GM19238 (cell line): ENCODE measurements around the gene RASD1.

Source experiments
- DNase-seq: peaks from one replicate; pipeline ENCODE4 v3.0.0; 2011; ENCODE audit warnings: low spot score; ENCODE audit not compliant: insufficient read length

Gene RASD1

DNA sequence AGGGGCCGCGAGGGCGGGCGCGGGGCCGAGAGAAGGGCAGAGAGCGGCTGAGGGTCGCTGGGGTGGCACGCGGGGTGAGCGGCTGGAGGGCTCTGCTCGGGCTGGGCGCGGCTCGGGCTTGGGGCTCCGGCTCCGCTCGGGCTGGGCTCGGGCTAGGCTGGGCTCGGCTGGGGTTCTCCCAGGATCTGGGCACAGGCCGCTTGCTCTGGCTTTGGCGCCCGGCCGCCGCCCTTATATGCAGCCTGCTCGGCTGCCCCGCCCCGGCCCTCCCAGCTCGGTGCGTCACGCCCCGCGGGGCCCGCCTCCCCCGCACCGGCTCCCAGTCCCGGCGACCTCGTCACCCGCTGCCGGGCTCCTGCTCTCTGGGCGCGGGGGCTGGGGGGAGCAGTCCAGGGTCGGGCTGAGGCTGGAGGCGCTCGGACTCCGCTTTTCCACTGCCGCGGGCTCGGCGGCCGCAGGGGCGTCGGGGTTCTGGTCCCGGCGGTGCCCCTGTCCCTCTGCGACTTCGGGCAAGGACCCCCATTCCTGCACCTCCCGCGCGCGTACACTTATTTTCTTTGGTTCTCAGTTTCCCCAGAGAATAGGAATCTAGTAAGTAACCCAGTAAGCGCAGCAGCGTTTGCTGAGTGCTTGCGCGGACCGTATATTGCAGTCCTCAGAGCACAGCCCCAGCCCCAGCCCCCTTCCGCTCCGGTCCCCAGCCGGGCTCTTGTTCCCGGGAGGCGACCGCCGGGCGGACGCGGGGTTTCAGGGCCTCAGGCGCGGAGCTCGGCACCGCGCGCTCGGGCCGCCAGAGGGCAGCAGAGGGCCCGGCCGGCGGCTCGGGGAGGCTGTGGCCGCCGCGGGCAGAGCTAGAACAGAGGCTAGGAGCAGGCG, at the start of gene RASD1:
RASD1 (minus strand) TSS at position 207 of the 876 bp plus-strand sequence. CDS start 214 bp downstream, outside the sequence.
- peak; percentile 95 for DNase-seq

DNA sequence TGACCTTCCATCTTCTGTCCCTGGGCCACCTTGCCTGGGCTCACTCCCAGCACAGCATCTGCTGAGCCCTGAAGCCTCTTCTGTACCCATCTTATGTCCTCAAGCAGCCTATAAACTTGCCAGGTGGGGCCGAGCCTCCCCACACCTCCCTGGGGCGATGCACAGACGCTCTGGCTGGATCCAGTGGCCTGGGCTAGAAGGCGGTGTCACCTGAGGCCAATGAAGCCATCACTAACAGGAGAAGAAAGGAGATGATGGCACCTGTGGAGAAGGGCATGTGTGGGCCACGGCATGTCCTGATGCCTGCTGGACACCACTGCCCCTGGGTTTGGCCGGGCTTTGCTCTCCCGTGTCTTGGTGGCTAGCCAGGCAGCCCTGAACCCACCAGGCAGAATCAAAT, 49.8 kb upstream of the RASD1 start:
- DNase-seq, result no peak

DNA sequence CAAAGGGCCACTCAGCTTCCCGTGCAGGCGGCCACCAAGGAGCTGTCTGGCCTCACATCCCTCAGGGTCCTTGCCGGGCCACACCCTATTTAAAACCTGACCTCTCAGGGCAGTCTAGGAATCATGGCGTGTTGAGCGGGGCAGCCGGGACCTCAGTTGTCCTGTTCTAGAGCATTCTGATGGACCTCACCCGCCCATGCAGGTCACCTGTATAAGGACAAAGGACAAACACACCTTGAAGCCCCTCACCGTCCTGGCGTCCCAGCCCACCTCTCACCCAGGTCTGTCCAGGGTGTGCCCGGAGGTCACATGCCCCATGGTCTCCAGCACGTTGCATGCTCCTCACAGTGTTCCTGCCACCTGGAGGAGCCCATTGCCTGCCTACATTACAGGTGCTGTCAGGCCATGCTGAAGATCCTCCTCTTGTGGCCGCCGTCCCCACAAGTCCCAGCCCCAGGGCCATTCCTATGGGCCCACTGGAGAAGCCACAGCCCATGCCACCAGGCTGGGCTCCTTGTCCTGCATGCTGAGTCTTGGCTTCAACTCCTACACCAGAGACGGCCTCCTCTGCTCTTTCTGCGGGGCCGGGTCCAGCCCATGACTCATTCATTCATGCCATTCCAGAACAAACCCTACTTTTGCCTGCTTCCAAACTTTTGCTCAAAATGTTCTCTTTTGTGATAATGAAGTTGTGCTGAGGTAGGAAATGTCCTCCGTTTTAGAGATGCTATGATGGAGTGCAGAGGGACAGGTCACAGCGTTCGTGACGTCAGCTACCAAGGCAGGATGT, 49.0 kb upstream of the RASD1 start:
- no peak for DNase-seq

- DNase-seq, result no peak
Observed at GRCh38 chr17:17542906-17543635, 46.9 kb upstream of the RASD1 start.

DNA sequence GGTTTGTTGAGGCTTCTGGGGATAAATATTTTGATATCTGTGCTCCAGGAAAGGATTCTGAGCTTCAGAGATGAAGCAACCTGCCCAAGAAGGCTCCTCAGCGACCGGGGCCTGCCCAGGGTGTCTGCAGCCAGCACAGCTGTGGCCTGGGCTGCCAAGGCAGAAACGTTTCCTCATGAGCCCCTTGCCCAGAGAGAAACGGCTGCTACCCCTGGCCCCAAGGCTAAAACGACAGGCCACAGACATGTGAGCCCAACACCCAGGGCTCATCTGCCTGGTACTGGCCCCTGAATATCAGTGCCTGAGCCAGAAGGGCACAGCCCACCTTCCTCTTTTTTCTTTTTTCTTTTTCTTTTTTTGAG, 45.4 kb upstream of the RASD1 start:
- DNase-seq, result no peak

- no peak for DNase-seq
Observed at GRCh38 chr17:17540935-17541639, 44.9 kb upstream of the RASD1 start.

GRCh38 chr17:17540278-17540906, 44.2 kb upstream of the RASD1 start:
- no peak for DNase-seq

DNA sequence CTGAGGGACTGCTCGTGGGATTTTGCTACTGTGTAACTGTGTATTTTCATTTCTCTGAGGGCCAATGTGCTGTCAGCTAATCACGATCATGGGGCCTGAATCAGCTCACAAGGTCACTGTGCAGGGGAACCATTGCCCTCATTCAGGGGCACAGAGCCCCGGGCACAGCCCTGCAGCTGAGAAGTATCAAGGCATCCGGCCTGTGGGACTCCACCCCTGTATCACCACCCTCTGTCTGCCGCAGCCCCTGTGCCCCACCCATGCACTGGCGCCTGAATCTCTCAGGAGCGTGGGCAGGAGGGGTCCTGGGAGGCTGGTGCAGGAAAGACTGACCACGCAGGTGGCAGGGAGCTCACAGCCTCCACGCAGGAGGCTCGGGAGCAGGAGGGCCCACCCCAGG, 43.4 kb upstream of the RASD1 start:
- DNase-seq, result no peak

GRCh38 chr17:17538417-17539391, 42.5 kb upstream of the RASD1 start:
- no peak for DNase-seq

DNA sequence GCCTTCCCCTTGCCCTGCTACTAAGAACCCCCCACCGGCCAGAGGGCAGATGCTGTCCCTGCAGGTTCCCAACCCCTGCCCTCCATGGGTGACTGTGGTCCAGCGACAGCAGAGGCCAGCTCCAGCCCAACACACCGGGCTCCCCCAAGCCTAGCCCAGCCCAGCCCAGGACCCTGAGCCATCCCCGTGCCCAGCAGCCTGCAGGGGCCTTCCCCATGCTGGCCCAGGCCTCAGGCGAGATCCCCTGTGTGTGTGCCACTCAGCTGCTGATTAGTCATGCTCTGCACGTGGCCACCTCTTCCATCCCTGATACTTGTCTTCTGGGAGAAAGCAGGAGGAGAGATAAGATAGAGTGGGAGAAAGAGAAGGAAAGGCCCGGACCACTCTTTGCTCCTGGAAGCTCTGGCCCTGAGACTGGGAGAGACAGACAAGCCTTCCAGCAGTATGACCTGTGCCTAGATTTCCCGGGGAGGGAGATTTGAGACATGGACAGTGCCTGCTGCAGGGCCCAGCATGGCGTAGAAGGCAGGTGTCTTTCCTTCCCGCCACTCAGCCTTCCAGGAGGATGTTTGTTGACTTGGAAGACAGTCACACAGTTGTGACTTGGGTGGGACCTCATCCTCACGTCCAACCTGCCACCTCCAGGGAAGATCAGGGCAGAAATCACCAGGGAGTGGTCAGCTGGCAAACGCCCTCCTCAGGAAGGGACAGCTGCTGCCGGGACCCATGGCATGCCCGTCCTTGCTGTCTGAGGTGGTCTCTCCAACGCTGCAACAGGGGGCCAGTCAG, 41.3 kb upstream of the RASD1 start:
- no peak for DNase-seq

DNA sequence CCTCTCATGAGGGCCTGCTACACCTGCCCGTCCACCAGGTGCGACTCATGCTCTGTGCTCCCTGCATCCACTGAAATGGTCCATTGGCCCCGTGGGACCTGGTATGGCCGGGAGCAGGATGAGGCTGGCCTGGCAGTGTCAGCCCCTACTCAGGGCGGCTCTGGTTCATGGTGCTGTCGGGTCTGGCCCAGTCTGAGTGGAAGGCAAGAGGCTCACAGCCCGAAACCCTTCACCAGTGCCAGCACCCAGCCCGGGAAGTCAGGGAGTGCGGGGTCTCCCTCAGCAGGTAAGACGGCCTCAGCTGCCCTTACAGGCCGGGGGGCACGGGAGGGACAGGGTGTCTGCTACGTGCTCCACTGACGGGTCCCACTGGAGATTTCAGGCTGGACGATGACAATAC, 40.5 kb upstream of the RASD1 start:
- DNase-seq, result no peak

GRCh38 chr17:17535957-17536356, 39.8 kb upstream of the RASD1 start:
- DNase-seq, result no peak

GRCh38 chr17:17533901-17534441, 37.8 kb upstream of the RASD1 start:
- no peak for DNase-seq

GRCh38 chr17:17532991-17533390, 36.8 kb upstream of the RASD1 start:
- no peak for DNase-seq

- no peak for DNase-seq
Observed at GRCh38 chr17:17531156-17531555, 35.0 kb upstream of the RASD1 start.

- DNase-seq, result no peak
Observed at GRCh38 chr17:17528696-17529652, 32.8 kb upstream of the RASD1 start.

- no peak for DNase-seq
Observed at GRCh38 chr17:17527956-17528500, 31.8 kb upstream of the RASD1 start.
